ENCODE data around the gene HS2ST1. TPM values are rescaled to one million over a fixed set of nuclear protein-coding genes. Genes with fewer than 3 reads are reported as not detected.

HS2ST1 gene
- total RNA-seq, 1 experiment from 2014 or later, result 35.0 TPM

- Histone ChIP-seq H3K79me2 (ENCODE audit: low read depth) (no peaks in the 10 kb centered on the region), H3K9me3 (ENCODE audit: insufficient read depth, low read depth) (no peaks in the 10 kb centered on the region), H3K9me2 (ENCODE audit: insufficient read depth) (no peaks in the 10 kb centered on the region), H3K4me1 (replicated peaks; ENCODE audit: insufficient read depth) (peaks cover 20% of the 10 kb centered on the region), H3K27ac (no peak overlapping the region), H3K4me2 (no peak overlapping the region), H3F3A (ENCODE audit: insufficient read depth, low read depth) (peaks cover under 1% of the 10 kb centered on the region; the same call in 1 of the 2 replicates), H3K4me3 (no peak overlapping the region), H2AFZ (no peak overlapping the region), H3K27me3 (ENCODE audit: insufficient read depth, low read depth) (no peaks in the 10 kb centered on the region), H4K20me1 (ENCODE audit: insufficient read depth) (no peaks in the 10 kb centered on the region), H3K36me3 (ENCODE audit: low read depth) (no peaks in the 10 kb centered on the region)
- POLR2A ChIA-PET (ENCODE audit: unreplicated experiment), result no interaction called here
- BruUV-seq (replicated peaks), result no TSS peak
- no peak for DNase-seq
- intact Hi-C loops (cut with micrococcal nuclease; ENCODE audit: unreplicated experiment), result no loop called here
- CTCF ChIA-PET, result interaction anchor here (0.5 kb wide), 1 partner anchor 1685 kb away, joined by 3 read pairs; no protein-coding TSS in a partner anchor
- TF ChIP-seq EZH2 (IDR thresholded peaks at IDR 0.05; ENCODE audit: low read depth), result no peak
- no peak for TF ChIP-seq CTCF (conservative IDR thresholded peaks at IDR 0.05)
These were observed 84.3 kb downstream of the HS2ST1 start for GRCh38 chr1:86998727-86999126.

GRCh38 chr1:87000460-87000859, 86.0 kb downstream of the HS2ST1 start:
- no peak for DNase-seq
- Histone ChIP-seq H4K20me1 (ENCODE audit: insufficient read depth) (no peaks in the 10 kb centered on the region; the same call in 1 of the 2 replicates), H3K4me1 (replicated peaks; ENCODE audit: insufficient read depth) (peaks cover 3% of the 10 kb centered on the region), H3K4me3 (no peak overlapping the region), H2AFZ (no peak overlapping the region), H3K27ac (no peak overlapping the region), H3K9me2 (ENCODE audit: insufficient read depth) (no peaks in the 10 kb centered on the region), H3K9me3 (ENCODE audit: insufficient read depth, low read depth) (no peaks in the 10 kb centered on the region), H3K27me3 (ENCODE audit: insufficient read depth, low read depth) (no peaks in the 10 kb centered on the region), H3K79me2 (ENCODE audit: low read depth) (no peaks in the 10 kb centered on the region), H3F3A (ENCODE audit: insufficient read depth, low read depth) (no peaks in the 10 kb centered on the region), H3K4me2 (no peak overlapping the region), H3K36me3 (ENCODE audit: low read depth) (no peaks in the 10 kb centered on the region)
- intact Hi-C loops (cut with micrococcal nuclease; ENCODE audit: unreplicated experiment), result no loop called here
- ChIA-PET POLR2A (ENCODE audit: unreplicated experiment) (interaction anchor here (0.7 kb wide), 1 partner anchor 13 kb away, joined by 5 read pairs; no protein-coding TSS in a partner anchor), CTCF (no interaction called here)
- TF ChIP-seq CTCF (conservative IDR thresholded peaks at IDR 0.05), result no peak
- no peak for TF ChIP-seq EZH2 (IDR thresholded peaks at IDR 0.05; ENCODE audit: low read depth)
- BruUV-seq (replicated peaks), result no TSS peak

GRCh38 chr1:87004857-87005256, 90.4 kb downstream of the HS2ST1 start:
- no TSS peak for BruUV-seq (replicated peaks)
- H3K27me3 ChIP-seq (ENCODE audit: insufficient read depth, low read depth), result no peaks in the 10 kb centered on the region
- H3K9me2 ChIP-seq (ENCODE audit: insufficient read depth), result no peaks in the 10 kb centered on the region
- ChIA-PET CTCF (no interaction called here), POLR2A (ENCODE audit: unreplicated experiment) (no interaction called here)
- H3K4me1 ChIP-seq (replicated peaks; ENCODE audit: insufficient read depth), result no peaks in the 10 kb centered on the region
- no peaks in the 10 kb centered on the region; the same call in 1 of the 2 replicates for H4K20me1 ChIP-seq (ENCODE audit: insufficient read depth)
- no peak for DNase-seq
- no peaks in the 10 kb centered on the region for H3K9me3 ChIP-seq (ENCODE audit: insufficient read depth, low read depth)
- intact Hi-C loops (cut with micrococcal nuclease; ENCODE audit: unreplicated experiment), result no loop called here
- H3F3A ChIP-seq (ENCODE audit: insufficient read depth, low read depth), result no peaks in the 10 kb centered on the region; the same call in 1 of the 2 replicates
- no peaks in the 10 kb centered on the region for H3K36me3 ChIP-seq (ENCODE audit: low read depth)
- H3K4me2 ChIP-seq, result no peak overlapping the region
- H2AFZ ChIP-seq, result no peak overlapping the region
- no peak overlapping the region for H3K4me3 ChIP-seq
- no peaks in the 10 kb centered on the region for H3K79me2 ChIP-seq (ENCODE audit: low read depth)
- TF ChIP-seq CTCF (conservative IDR thresholded peaks at IDR 0.05) (no peak), EZH2 (IDR thresholded peaks at IDR 0.05; ENCODE audit: low read depth) (no peak)
- no peak overlapping the region for H3K27ac ChIP-seq

Measured in PC-9 (cell line).